Esophagus muscularis mucosa (tissue), 4 donors: Measurements from ENCODE around the gene ISG20L2. TPM values are rescaled to one million over a fixed set of nuclear protein-coding genes. Genes with fewer than 3 reads are reported as not detected.

Experiments
- DNase-seq: peaks from one replicate; pipeline ENCODE4 v3.0.0-alpha.2; 2017; ENCODE audit errors: extremely low spot score
- H3K27ac ChIP-seq, 4 donors: fragments of 200-600 bp; sonication (generic); replicated peaks in 1 of 4; 1 replicate in 3 of 4; 2 replicates in 1 of 4; pipeline ENCODE4 v1.5.1; 2016 to 2019; ENCODE audit warnings: mild to moderate bottlenecking in 1 of 4
- H3K27me3 ChIP-seq, 4 donors: fragments of 200-600 bp; sonication (generic); one replicate each; pipeline versions ENCODE4 v1.5.1 to v1.6.0; 2016 to 2019
- H3K36me3 ChIP-seq, 4 donors: fragments of 200-600 bp; sonication (generic); one replicate each; pipeline ENCODE4 v1.5.1; 2016 to 2019
- H3K4me1 ChIP-seq, 4 donors: fragments of 200-600 bp; sonication (generic); one replicate each; pipeline ENCODE4 v1.5.1; 2016 to 2019
- H3K4me3 ChIP-seq, 4 donors: fragments of 200-600 bp; sonication (generic); 1 replicate in 2 of 4; 2 replicates in 2 of 4; pipeline ENCODE4 v1.5.1; 2016 to 2019; ENCODE audit warnings: mild to moderate bottlenecking in 4 of 4, moderate library complexity in 1 of 4
- H3K9me3 ChIP-seq, 4 donors: fragments of 200-600 bp; sonication (generic); 1 replicate in 3 of 4; 2 replicates in 1 of 4; pipeline ENCODE4 v1.5.1; 2016 to 2019
- CTCF ChIP-seq, 3 experiments: fragments of 200-600 bp in 2 of 3; fragments of 450-650 bp in 1 of 3; sonication (generic) in 2 of 3; IDR thresholded peaks; one replicate each; pipeline ENCODE4 v1.5.1; 2017 to 2019; ENCODE audit warnings: antibody characterized with exemption in 3 of 3, mild to moderate bottlenecking in 2 of 3, moderate library complexity in 1 of 3
- EP300 ChIP-seq: sonication (generic); formaldehyde crosslinking; IDR thresholded peaks from one replicate; pipeline ENCODE4 v1.6.1; 2017; ENCODE audit warnings: antibody characterized with exemption
- POLR2A ChIP-seq: fragments of 450-650 bp; IDR thresholded peaks from one replicate; pipeline ENCODE4 v1.6.1; 2017; ENCODE audit warnings: antibody characterized with exemption, moderate library complexity, mild to moderate bottlenecking, low read depth
- POLR2AphosphoS5 ChIP-seq, 2 donors: sonication (generic); formaldehyde crosslinking; IDR thresholded peaks; one replicate each; pipeline ENCODE4 v1.6.1; 2017; ENCODE audit warnings: antibody characterized with exemption in 2 of 2
- WGBS: methylation state at CpG from one replicate; pipeline ENCODE4 v1.1.5; 2018; 5-methylcytosine and 5-hydroxymethylcytosine counted together
- intact Hi-C: fragments of 100-400 bp; cut with DNase I; formaldehyde crosslinking; loops from one replicate; pipeline ENCODE4 v1.15.1; 2023
- total RNA-seq, 4 donors: library from RNA; depleted of rRNA; stranded (reverse); fragments of >200 nt; gene quantifications; one replicate each; pipeline versions ENCODE4 v1.1.0 to v1.2.1, GENCODE V29; 2016

The ISG20L2 gene
- total RNA-seq, 4 donors from 2014 or later = 16.2 to 20.0 (median 19.0) TPM

GRCh38 chr1:156750191-156750672 lies 21.7 kb upstream of the ISG20L2 start:
- no peak for DNase-seq
- intact Hi-C loops = no loop called here
- no peaks in the 10 kb centered on the region for H3K9me3 ChIP-seq
- WGBS = 11% methylated on average over 3 of the region's 5 CpGs
- peak overlapping the region; percentile 93 to 99 (median 98) for H3K27ac ChIP-seq
- TF ChIP-seq POLR2A (no peak), POLR2AphosphoS5 (IDR thresholded peaks at IDR 0.05) (no peak), EP300 (no peak), CTCF (IDR thresholded peaks at IDR 0.05) (no peak)
- peaks cover 0 to under 1% (median 0%) of the 10 kb centered on the region in 4 donors for H3K36me3 ChIP-seq
- H3K4me3 ChIP-seq = peak overlapping the region; percentile 87 to 100 (median 93)
- no peaks in the 10 kb centered on the region for H3K27me3 ChIP-seq
- H3K4me1 ChIP-seq = peaks cover 50 to 66% (median 65%) of the 10 kb centered on the region in 4 donors

- Histone ChIP-seq H3K9me3 (no peaks in the 10 kb centered on the region), H3K27me3 (no peaks in the 10 kb centered on the region), H3K36me3 (peaks cover 0 to 7% (median 5%) of the 10 kb centered on the region in 4 donors), H3K4me3 (peak overlapping the region; percentile 87 to 100 (median 93)), H3K4me1 (peaks cover 56 to 72% (median 72%) of the 10 kb centered on the region in 4 donors), H3K27ac (peak overlapping the region; percentile 93 to 99 (median 98))
- DNase-seq = no peak
- intact Hi-C loops = no loop called here
- no peak for TF ChIP-seq CTCF (IDR thresholded peaks at IDR 0.05)
- no peak for TF ChIP-seq EP300
- TF ChIP-seq POLR2A = no peak
- no peak for TF ChIP-seq POLR2AphosphoS5 (IDR thresholded peaks at IDR 0.05)
- WGBS = 27% methylated on average over 8 of the region's 8 CpGs
Observed at GRCh38 chr1:156749419-156750118, 21.0 kb upstream of the ISG20L2 start.

GRCh38 chr1:156748670-156749418 lies 20.3 kb upstream of the ISG20L2 start:
- H3K4me3 ChIP-seq = peak overlapping the region; percentile 87 to 100 (median 93)
- 6% methylated on average over 9 of the region's 9 CpGs for WGBS
- DNase-seq = no peak
- H3K27ac ChIP-seq = peak overlapping the region; percentile 93 to 99 (median 98)
- H3K9me3 ChIP-seq = no peaks in the 10 kb centered on the region
- intact Hi-C loops = no loop called here
- peaks cover 3 to 14% (median 13%) of the 10 kb centered on the region in 4 donors for H3K36me3 ChIP-seq
- no peaks in the 10 kb centered on the region for H3K27me3 ChIP-seq
- no peak for TF ChIP-seq POLR2A
- TF ChIP-seq EP300 = no peak
- peak; percentile 42 to 67 for TF ChIP-seq POLR2AphosphoS5 (IDR thresholded peaks at IDR 0.05)
- H3K4me1 ChIP-seq = peaks cover 56 to 76% (median 74%) of the 10 kb centered on the region in 4 donors

GRCh38 chr1:156747742-156748669 lies 19.4 kb upstream of the ISG20L2 start:
- peak overlapping the region; percentile 93 to 99 (median 98) for H3K27ac ChIP-seq
- DNase-seq = no peak
- H3K4me1 ChIP-seq = peaks cover 54 to 72% (median 67%) of the 10 kb centered on the region in 4 donors
- no peaks in the 10 kb centered on the region for H3K9me3 ChIP-seq
- 7% methylated on average over 8 of the region's 8 CpGs for WGBS
- TF ChIP-seq POLR2AphosphoS5 (IDR thresholded peaks at IDR 0.05) (peak in 1 of 2 donors; percentile 3), EP300 (no peak)
- H3K27me3 ChIP-seq = no peaks in the 10 kb centered on the region
- intact Hi-C loops = no loop called here
- peak overlapping the region; percentile 87 to 100 (median 93) for H3K4me3 ChIP-seq
- H3K36me3 ChIP-seq = peaks cover 11 to 23% (median 21%) of the 10 kb centered on the region in 4 donors
